ENCODE data around the gene MCCD1. TPM values are rescaled to one million over a fixed set of nuclear protein-coding genes. Genes with fewer than 3 reads are reported as not detected.

MCCD1 gene
- total RNA-seq, 1 donor from 2014 or later, result not detected

GRCh38 chr6:31532644-31533454 is 4.1 kb downstream of the MCCD1 start:
- no peak for TF ChIP-seq CTCF (conservative IDR thresholded peaks at IDR 0.05; ENCODE audit: low read depth, low read length)
- no peak overlapping the region for H3K4me3 ChIP-seq (ENCODE audit: low read depth, low read length)
- DNase-seq (ENCODE audit: low read depth), result no peak

GRCh38 chr6:31533455-31533841 is 4.7 kb downstream of the MCCD1 start:
- TF ChIP-seq CTCF (conservative IDR thresholded peaks at IDR 0.05; ENCODE audit: low read depth, low read length), result no peak
- no peak overlapping the region for H3K4me3 ChIP-seq (ENCODE audit: low read depth, low read length)
- DNase-seq (ENCODE audit: low read depth), result no peak

- no peak for TF ChIP-seq CTCF (conservative IDR thresholded peaks at IDR 0.05; ENCODE audit: low read depth, low read length)
- H3K4me3 ChIP-seq (ENCODE audit: low read depth, low read length), result no peak overlapping the region
- no peak for DNase-seq (ENCODE audit: low read depth)
These were observed 5.2 kb downstream of the MCCD1 start for GRCh38 chr6:31534011-31534410.

GRCh38 chr6:31534521-31535040 is 5.8 kb downstream of the MCCD1 start:
- TF ChIP-seq CTCF (conservative IDR thresholded peaks at IDR 0.05; ENCODE audit: low read depth, low read length), result no peak
- no peak for DNase-seq (ENCODE audit: low read depth)
- no peak overlapping the region for H3K4me3 ChIP-seq (ENCODE audit: low read depth, low read length)

- TF ChIP-seq CTCF (conservative IDR thresholded peaks at IDR 0.05; ENCODE audit: low read depth, low read length), result no peak
- no peak for DNase-seq (ENCODE audit: low read depth)
- no peak overlapping the region for H3K4me3 ChIP-seq (ENCODE audit: low read depth, low read length)
These were observed 7.0 kb downstream of the MCCD1 start for GRCh38 chr6:31535538-31536324.

GRCh38 chr6:31538805-31539400 is 10.1 kb downstream of the MCCD1 start:
- H3K4me3 ChIP-seq (ENCODE audit: low read depth, low read length), result peak overlapping the region; percentile 84
- no peak for TF ChIP-seq CTCF (conservative IDR thresholded peaks at IDR 0.05; ENCODE audit: low read depth, low read length)
- no peak for DNase-seq (ENCODE audit: low read depth)
